H1 (cell line): ENCODE results near the gene ZBTB47. TPM values are rescaled to one million over a fixed set of nuclear protein-coding genes. Genes with fewer than 3 reads are reported as not detected.

Experiments
- CTCF ChIA-PET: fragments of 300-600 bp; sonication (Branson Sonifier 250); formaldehyde crosslinking; loops from one replicate; lab custom pipeline; 2021; ENCODE audit not compliant: partially characterized antibody; lab: Charles Lee
- POLR2A ChIA-PET: fragments of 300-600 bp; sonication (Branson Sonifier 250); formaldehyde crosslinking; loops from one replicate; lab custom pipeline; 2021; ENCODE audit warnings: inconsistent platforms; ENCODE audit not compliant: partially characterized antibody; lab: Charles Lee
- DNase-seq, 2 experiments: peaks; one replicate each; pipeline versions ENCODE4 v3.0.0 to v3.0.0-alpha.2; 2010 to 2022; ENCODE audit warnings: low spot score in 2 of 2, low read depth in 1 of 2, mixed read lengths in 1 of 2
- FAIRE-seq: peaks from 2 replicates; lab custom pipeline; 2011; peaks lifted over from hg19 to GRCh38; lab: Jason Lieb, UNC
- H2AFZ ChIP-seq: 2 replicates; pipeline ENCODE4 v1.8.1; 2012; ENCODE audit warnings: low read length, inconsistent platforms
- H2AK5ac ChIP-seq: 2 replicates; pipeline ENCODE4 v1.6.1; 2013; ENCODE audit warnings: low read depth, low read length
- H2BK120ac ChIP-seq: replicated peaks from 2 replicates; pipeline ENCODE3; 2013; ENCODE audit warnings: low read depth, low read length, inconsistent platforms
- H2BK12ac ChIP-seq: 2 replicates; pipeline ENCODE4 v1.6.1; 2013; ENCODE audit warnings: low read depth, low read length
- H2BK15ac ChIP-seq: 2 replicates; pipeline ENCODE4 v1.6.1; 2013; ENCODE audit warnings: low read length
- H2BK20ac ChIP-seq: 2 replicates; pipeline ENCODE4 v1.6.1; 2013; ENCODE audit warnings: low read length
- H2BK5ac ChIP-seq: 2 replicates; pipeline ENCODE4 v1.6.1; 2013; ENCODE audit warnings: low read depth, low read length
- H3K14ac ChIP-seq: 2 replicates; pipeline ENCODE4 v1.6.1; 2013; ENCODE audit warnings: inconsistent platforms; ENCODE audit not compliant: insufficient read length
- H3K18ac ChIP-seq: 2 replicates; pipeline ENCODE4 v1.6.1; 2013; ENCODE audit warnings: low read length; ENCODE audit errors: extremely low read depth
- H3K23ac ChIP-seq: 2 replicates; pipeline ENCODE4 v1.6.1; 2013; ENCODE audit warnings: inconsistent platforms; ENCODE audit not compliant: insufficient read length
- H3K23me2 ChIP-seq: 2 replicates; pipeline ENCODE4 v1.6.1; 2013; ENCODE audit warnings: low read depth, low read length
- H3K27ac ChIP-seq: 2 replicates; pipeline ENCODE4 v1.6.1; 2011; ENCODE audit warnings: low read depth, low read length, inconsistent platforms
- H3K27me3 ChIP-seq, 4 experiments: replicated peaks in 1 of 4; 1 replicate in 1 of 4; 2 replicates in 3 of 4; pipeline versions ENCODE4 v1.6.1 to v1.8.1; 2011 to 2013; ENCODE audit warnings: low read length in 3 of 4, mild to moderate bottlenecking in 3 of 4, inconsistent platforms in 2 of 4, mixed read lengths in 2 of 4, moderate library complexity in 1 of 4; ENCODE audit not compliant: control insufficient read depth in 3 of 4, insufficient read depth in 3 of 4; ENCODE audit errors: extremely low read depth in 1 of 4
- H3K36me3 ChIP-seq, 4 experiments: 2 replicates each; pipeline versions ENCODE4 v1.6.1 to v1.8.1; 2011 to 2013; ENCODE audit warnings: mild to moderate bottlenecking in 4 of 4, low read length in 3 of 4, moderate library complexity in 2 of 4, control low read depth in 1 of 4, inconsistent platforms in 1 of 4; ENCODE audit not compliant: insufficient read depth in 4 of 4, control insufficient read depth in 2 of 4
- H3K4ac ChIP-seq: replicated peaks from 2 replicates; pipeline ENCODE3; 2013; ENCODE audit warnings: low read length, low read depth, mixed read lengths, inconsistent platforms; ENCODE audit not compliant: insufficient read length
- H3K4me1 ChIP-seq, 4 experiments: replicated peaks in 1 of 4; 1 replicate in 1 of 4; 2 replicates in 3 of 4; pipeline versions ENCODE4 v1.6.1 to v1.8.1; 2011 to 2013; ENCODE audit warnings: low read length in 3 of 4, inconsistent platforms in 2 of 4, mixed read lengths in 1 of 4; ENCODE audit not compliant: insufficient read depth in 4 of 4, control insufficient read depth in 3 of 4
- H3K4me2 ChIP-seq, 2 experiments: 2 replicates each; pipeline versions ENCODE4 v1.6.1 to v1.8.1; 2011 to 2013; ENCODE audit warnings: low read depth in 2 of 2, low read length in 2 of 2, control low read depth in 1 of 2, inconsistent platforms in 1 of 2, mild to moderate bottlenecking in 1 of 2; ENCODE audit not compliant: insufficient read depth in 1 of 2
- H3K4me3 ChIP-seq, 4 experiments: fragments of 200-600, 300-600 bp in 1 of 4; sonication (generic), shearing (Covaris generic), sonication (Bioruptor Twin) in 1 of 4; 2 replicates each; pipeline versions ENCODE4 v1.5.1 to v1.8.1; 2011 to 2016; ENCODE audit warnings: low read length in 4 of 4, low read depth in 3 of 4, control low read depth in 2 of 4, inconsistent platforms in 2 of 4, mild to moderate bottlenecking in 2 of 4, mixed read lengths in 1 of 4, moderate library complexity in 1 of 4; ENCODE audit not compliant: insufficient read depth in 2 of 4; ENCODE audit errors: extremely low read depth in 1 of 4
- H3K56ac ChIP-seq: replicated peaks from 2 replicates; pipeline ENCODE3; 2013; ENCODE audit warnings: low read depth, mild to moderate bottlenecking, mixed read lengths, low read length, inconsistent platforms; ENCODE audit not compliant: insufficient read length
- H3K79me1 ChIP-seq: 2 replicates; pipeline ENCODE4 v1.6.1; 2013; ENCODE audit warnings: low read depth, low read length, control low read depth
- H3K79me2 ChIP-seq, 2 experiments: 2 replicates each; pipeline versions ENCODE4 v1.6.1 to v1.8.1; 2012 to 2013; ENCODE audit warnings: low read length in 2 of 2, mild to moderate bottlenecking in 2 of 2, inconsistent platforms in 1 of 2; ENCODE audit not compliant: insufficient read depth in 2 of 2, control insufficient read depth in 1 of 2
- H3K9ac ChIP-seq, 4 experiments: replicated peaks in 1 of 4; 1 replicate in 1 of 4; 2 replicates in 3 of 4; pipeline versions ENCODE4 v1.6.1 to v1.8.1; 2011 to 2013; ENCODE audit warnings: low read depth in 3 of 4, low read length in 3 of 4, control low read depth in 2 of 4, mild to moderate bottlenecking in 2 of 4, moderate library complexity in 2 of 4, inconsistent platforms in 1 of 4; ENCODE audit errors: extremely low read depth in 1 of 4
- H3K9me3 ChIP-seq, 2 experiments: 2 replicates each; pipeline versions ENCODE4 v1.6.1 to v1.8.1; 2012 to 2013; ENCODE audit warnings: mild to moderate bottlenecking in 2 of 2, moderate library complexity in 2 of 2, control low read depth in 1 of 2, inconsistent platforms in 1 of 2, low read depth in 1 of 2, low read length in 1 of 2, mixed read lengths in 1 of 2; ENCODE audit not compliant: insufficient read depth in 2 of 2
- H4K20me1 ChIP-seq, 2 experiments: replicated peaks in 1 of 2; 2 replicates each; pipeline versions ENCODE3 to v1.8.1; 2011 to 2013; ENCODE audit warnings: inconsistent platforms in 2 of 2, low read length in 2 of 2, mild to moderate bottlenecking in 1 of 2; ENCODE audit not compliant: insufficient read depth in 2 of 2, control insufficient read depth in 1 of 2
- H4K5ac ChIP-seq: 2 replicates; pipeline ENCODE4 v1.6.1; 2013; ENCODE audit warnings: low read length, low read depth, mixed read lengths, inconsistent platforms; ENCODE audit not compliant: insufficient read length
- H4K8ac ChIP-seq: 2 replicates; pipeline ENCODE4 v1.8.0; 2013; ENCODE audit warnings: mild to moderate bottlenecking, moderate library complexity, low read length, inconsistent platforms; ENCODE audit not compliant: insufficient read depth; ENCODE audit errors: extremely low read depth
- H4K91ac ChIP-seq: replicated peaks from 2 replicates; pipeline ENCODE3; 2013; ENCODE audit warnings: low read length, mixed read lengths, inconsistent platforms; ENCODE audit not compliant: insufficient read length
- EZH2 ChIP-seq: fragments of 200-600 bp; sonication (generic); IDR thresholded peaks from 2 replicates; pipeline ENCODE4 v1.7.1; 2012; ENCODE audit warnings: low read depth, mild to moderate bottlenecking, moderate library complexity, low read length, inconsistent platforms; ENCODE audit not compliant: severe bottlenecking
- GABPA ChIP-seq: IDR thresholded peaks from 2 replicates; pipeline ENCODE4 v1.6.1; 2011; ENCODE audit warnings: mild to moderate bottlenecking, low read length, moderate library complexity, borderline replicate concordance; ENCODE audit not compliant: insufficient read depth
- SUZ12 ChIP-seq: fragments of 200-600 bp; sonication (generic); IDR thresholded peaks from 2 replicates; pipeline ENCODE4 v1.6.1; 2012; ENCODE audit warnings: mild to moderate bottlenecking, inconsistent platforms, low read length, moderate library complexity, mixed read lengths
- TAF1 ChIP-seq: IDR thresholded peaks from 2 replicates; pipeline ENCODE4 v1.6.1; 2011; ENCODE audit warnings: mild to moderate bottlenecking, low read depth, low read length
- WGBS, 2 experiments: shearing (Covaris generic) in 1 of 2; methylation state at CpG; one replicate each; pipeline versions ENCODE4 v1.1.6 to v1.1.7; 2013 to 2015; ENCODE audit warnings: low lambda C conversion rate in 2 of 2, mixed read lengths in 2 of 2, inconsistent platforms in 1 of 2, low coverage in 1 of 2, missing lambda C conversion rate in 1 of 2; ENCODE audit not compliant: insufficient replicate concordance in 2 of 2, insufficient coverage in 1 of 2, insufficient read length in 1 of 2; ENCODE audit errors: extremely low coverage in 1 of 2, missing lambda C conversion rate in 1 of 2; 5-methylcytosine and 5-hydroxymethylcytosine counted together
- polyA plus RNA-seq, 7 experiments: library from polyadenylated mRNA; depleted of rRNA in 3 of 7; stranded (reverse) in 5 of 7; unstranded in 2 of 7; fragments of >200 nt in 5 of 7; fragments of 200-250 nt in 2 of 7; gene quantifications; 1 replicate in 5 of 7; 2 replicates in 1 of 7; 4 replicates in 1 of 7; pipeline versions ENCODE4 v1.2.1 to v1.2.3, GENCODE V29; 2011 to 2013; ENCODE audit warnings: missing spikeins in 2 of 7, mixed read lengths in 2 of 7
- total RNA-seq: library from RNA; stranded (reverse); fragmentation: NEBNext Ultra II Directional; extraction: Animal tissue kit (Norgen Biotek cat#: 25700); gene quantifications from 2 replicates; pipeline ENCODE4 v1.2.1, GENCODE V29; 2021

ZBTB47 gene
- total and polyA plus RNA-seq, 2 of the 8 experiments (the other 6 are each of a cell fraction or from before 2014, with no cell fraction given): 2.8 to 4.1 TPM

GRCh38 chr3:42680271-42680670, 26.8 kb downstream of the ZBTB47 start:
- H2AK5ac ChIP-seq: no peak overlapping the region
- H2BK12ac ChIP-seq: no peak overlapping the region
- DNase-seq (no peak), FAIRE-seq (no peak)
- H3K4me2 ChIP-seq: no peak overlapping the region
- H3K9ac ChIP-seq: no peak overlapping the region
- no peaks in the 10 kb centered on the region for H3K79me1 ChIP-seq
- no peak overlapping the region for H2BK120ac ChIP-seq
- H3K27ac ChIP-seq: no peak overlapping the region
- H3K9me3 ChIP-seq: peaks cover 0 to 5% of the 10 kb centered on the region in 2 experiments; a peak in 2 of 4 replicates
- no peak overlapping the region for H3K14ac ChIP-seq
- no peak overlapping the region for H3K23ac ChIP-seq
- no peaks in the 10 kb centered on the region for H3K23me2 ChIP-seq
- H3K56ac ChIP-seq: no peak overlapping the region
- 96% methylated on average over 1 of the region's 1 CpG; no CpG with 5 or more reads in 1 of the 2 experiments for WGBS, 2 experiments
- H3K4me1 ChIP-seq: no peaks in the 10 kb centered on the region; a peak in 1 of 7 replicates
- no peak overlapping the region for H4K8ac ChIP-seq
- H4K5ac ChIP-seq: no peak overlapping the region
- no peak overlapping the region for H3K4ac ChIP-seq
- no peak overlapping the region for H2BK20ac ChIP-seq
- H2AFZ ChIP-seq: no peak overlapping the region
- no peaks in the 10 kb centered on the region for H4K20me1 ChIP-seq
- CTCF ChIA-PET: interaction anchor here (0.6 to 1.6 kb wide), 2 partner anchors 24 to 74 kb away, joined by 3 to 4 read pairs; no protein-coding TSS in a partner anchor
- H3K79me2 ChIP-seq: no peaks in the 10 kb centered on the region
- POLR2A ChIA-PET: interaction anchor here (0.8 kb wide), 1 partner anchor 35 kb away, joined by 3 read pairs; no protein-coding TSS in a partner anchor
- H2BK15ac ChIP-seq: no peak overlapping the region
- no peaks in the 10 kb centered on the region; a peak in 1 of 7 replicates for H3K27me3 ChIP-seq
- no peak overlapping the region for H3K18ac ChIP-seq
- H4K91ac ChIP-seq: no peak overlapping the region
- H3K4me3 ChIP-seq: no peak overlapping the region
- H2BK5ac ChIP-seq: no peak overlapping the region
- no peaks in the 10 kb centered on the region for H3K36me3 ChIP-seq
- no peak for TF ChIP-seq TAF1
- TF ChIP-seq EZH2: no peak
- TF ChIP-seq GABPA: no peak
- no peak for TF ChIP-seq SUZ12
